Hepatocyte (in vitro differentiated cells): Measurements from ENCODE around the gene PLAC8. TPM values are rescaled to one million over a fixed set of nuclear protein-coding genes. Genes with fewer than 3 reads are reported as not detected.
A peak's percentile ranks its signal among the peaks of the same experiment; 100 is the strongest.
"Not testable (repeated sequence)": the region's sequence is repeated elsewhere in the genome, so short reads cannot be mapped to it uniquely, and the experiment has no call there.

Experiments
- DNase-seq: peaks from one replicate; pipeline ENCODE4 v3.0.0-alpha.2; 2016; ENCODE audit warnings: low spot score
- H2AFZ ChIP-seq: fragments of 200-600 bp; sonication (generic); 2 replicates; pipeline ENCODE4 v1.6.0; 2016; ENCODE audit warnings: antibody characterized with exemption, mild to moderate bottlenecking
- H3K27ac ChIP-seq: fragments of 200-600 bp; sonication (generic); 2 replicates; pipeline ENCODE4 v1.5.1; 2016; ENCODE audit warnings: mild to moderate bottlenecking
- H3K27me3 ChIP-seq: fragments of 200-600 bp; sonication (generic); 2 replicates; pipeline ENCODE4 v1.6.1; 2016
- H3K36me3 ChIP-seq: fragments of 200-600 bp; sonication (generic); replicated peaks from 2 replicates; pipeline ENCODE4 v1.5.1; 2016; ENCODE audit warnings: low read depth; ENCODE audit not compliant: insufficient read depth
- H3K4me1 ChIP-seq: fragments of 200-600 bp; sonication (generic); 2 replicates; pipeline ENCODE4 v1.5.1; 2016; ENCODE audit warnings: mild to moderate bottlenecking, moderate library complexity; ENCODE audit not compliant: insufficient read depth
- H3K4me2 ChIP-seq: fragments of 200-600 bp; sonication (generic); 2 replicates; pipeline ENCODE4 v1.6.0; 2016
- H3K4me3 ChIP-seq: fragments of 200-600 bp; sonication (generic); 2 replicates; pipeline ENCODE4 v1.5.1; 2016; ENCODE audit warnings: mild to moderate bottlenecking
- H3K79me2 ChIP-seq: fragments of 200-600 bp; sonication (generic); 2 replicates; pipeline ENCODE4 v1.6.0; 2017; ENCODE audit warnings: mild to moderate bottlenecking
- H3K9me2 ChIP-seq: fragments of 200-600 bp; sonication (generic); replicated peaks from 2 replicates; pipeline ENCODE4 v1.6.0; 2017; ENCODE audit warnings: mild to moderate bottlenecking; ENCODE audit not compliant: insufficient read depth
- H3K9me3 ChIP-seq: fragments of 200-600 bp; sonication (generic); 2 replicates; pipeline ENCODE4 v1.5.1; 2016; ENCODE audit warnings: low read depth, mild to moderate bottlenecking
- H4K20me1 ChIP-seq: fragments of 200-600 bp; sonication (generic); 2 replicates; pipeline ENCODE4 v1.6.0; 2016; ENCODE audit warnings: mild to moderate bottlenecking; ENCODE audit not compliant: insufficient read depth, poor library complexity, severe bottlenecking
- EZH2 ChIP-seq: fragments of 200-600 bp; sonication (generic); IDR thresholded peaks from 2 replicates; pipeline ENCODE4 v1.6.1; 2016; ENCODE audit warnings: antibody characterized with exemption, mild to moderate bottlenecking, borderline replicate concordance
- EZH2phosphoT487 ChIP-seq: fragments of 200-600 bp; sonication (generic); IDR thresholded peaks from one replicate; pipeline ENCODE4 v1.6.1; 2018; ENCODE audit warnings: antibody characterized with exemption, mild to moderate bottlenecking, low read depth, moderate library complexity; ENCODE audit not compliant: unreplicated experiment, severe bottlenecking
- WGBS: methylation state at CpG from one replicate; pipeline ENCODE4 v1.1.6; 2016; ENCODE audit warnings: low lambda C conversion rate; ENCODE audit errors: missing lambda C conversion rate; 5-methylcytosine and 5-hydroxymethylcytosine counted together
- polyA plus RNA-seq: library from polyadenylated mRNA; unstranded; fragments of >200 nt; fragmentation: Nextera tagmentation; extraction: Ambion mirVana; gene quantifications from 2 replicates; pipeline ENCODE4 v1.2.1, GENCODE V29; 2016
- total RNA-seq: library from RNA; depleted of rRNA; stranded (reverse); fragments of >200 nt; gene quantifications from 2 replicates; pipeline ENCODE4 v1.2.3, GENCODE V29; 2014
- TF ChIP-seq, protein P1 (sequence below): fragments of 200-600 bp; sonication (generic); IDR thresholded peaks from 2 replicates; pipeline ENCODE4 v1.5.1; 2016; ENCODE audit warnings: antibody characterized with exemption, mild to moderate bottlenecking; ENCODE audit not compliant: poor library complexity

Gene PLAC8
- total and polyA plus RNA-seq, 2 experiments from 2014 or later, result 14.2 to 16.6 TPM

GRCh38 chr4:83065266-83065665 is 49.3 kb downstream of the PLAC8 start:
- 91% methylated on average over 1 of the region's 1 CpG for WGBS
- no peak overlapping the region for H3K4me2 ChIP-seq
- no peak overlapping the region for H3K4me3 ChIP-seq
- no peaks in the 10 kb centered on the region for H3K36me3 ChIP-seq
- TF ChIP-seq, protein P1, sequence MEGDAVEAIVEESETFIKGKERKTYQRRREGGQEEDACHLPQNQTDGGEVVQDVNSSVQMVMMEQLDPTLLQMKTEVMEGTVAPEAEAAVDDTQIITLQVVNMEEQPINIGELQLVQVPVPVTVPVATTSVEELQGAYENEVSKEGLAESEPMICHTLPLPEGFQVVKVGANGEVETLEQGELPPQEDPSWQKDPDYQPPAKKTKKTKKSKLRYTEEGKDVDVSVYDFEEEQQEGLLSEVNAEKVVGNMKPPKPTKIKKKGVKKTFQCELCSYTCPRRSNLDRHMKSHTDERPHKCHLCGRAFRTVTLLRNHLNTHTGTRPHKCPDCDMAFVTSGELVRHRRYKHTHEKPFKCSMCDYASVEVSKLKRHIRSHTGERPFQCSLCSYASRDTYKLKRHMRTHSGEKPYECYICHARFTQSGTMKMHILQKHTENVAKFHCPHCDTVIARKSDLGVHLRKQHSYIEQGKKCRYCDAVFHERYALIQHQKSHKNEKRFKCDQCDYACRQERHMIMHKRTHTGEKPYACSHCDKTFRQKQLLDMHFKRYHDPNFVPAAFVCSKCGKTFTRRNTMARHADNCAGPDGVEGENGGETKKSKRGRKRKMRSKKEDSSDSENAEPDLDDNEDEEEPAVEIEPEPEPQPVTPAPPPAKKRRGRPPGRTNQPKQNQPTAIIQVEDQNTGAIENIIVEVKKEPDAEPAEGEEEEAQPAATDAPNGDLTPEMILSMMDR, result no peak
- TF ChIP-seq EZH2phosphoT487, result no peak
- TF ChIP-seq EZH2, result no peak
- H3K79me2 ChIP-seq, result no peaks in the 10 kb centered on the region
- no peaks in the 10 kb centered on the region for H3K27me3 ChIP-seq
- no peaks in the 10 kb centered on the region for H4K20me1 ChIP-seq
- no peak overlapping the region for H3K27ac ChIP-seq
- no peaks in the 10 kb centered on the region for H3K9me2 ChIP-seq
- no peak for DNase-seq
- H2AFZ ChIP-seq, result no peak overlapping the region
- no peaks in the 10 kb centered on the region for H3K4me1 ChIP-seq
- no peaks in the 10 kb centered on the region for H3K9me3 ChIP-seq

DNA sequence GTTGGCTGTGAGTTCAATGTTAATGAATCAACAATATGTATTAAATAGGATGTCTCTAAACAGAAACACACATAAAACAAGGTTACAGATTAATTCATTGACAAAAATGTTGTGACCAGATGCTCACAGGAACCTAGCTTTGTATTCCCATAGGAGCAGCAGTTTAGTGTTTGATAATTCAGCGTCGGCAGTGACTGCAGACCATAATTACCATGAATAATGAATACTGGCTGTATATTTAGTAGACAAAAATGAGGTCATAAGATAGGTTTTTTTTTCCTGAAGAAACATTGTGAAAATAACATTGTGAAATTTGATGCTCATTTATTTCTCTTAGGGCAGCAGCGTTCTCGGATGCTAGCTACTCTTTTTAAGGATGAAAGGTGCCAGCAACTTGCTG is 51.8 kb downstream of the PLAC8 start:
- Histone ChIP-seq H3K36me3 (no peaks in the 10 kb centered on the region), H3K9me3 (no peaks in the 10 kb centered on the region), H3K4me2 (no peak overlapping the region), H3K9me2 (no peaks in the 10 kb centered on the region), H3K27me3 (no peaks in the 10 kb centered on the region), H3K27ac (no peak overlapping the region), H3K4me3 (no peak overlapping the region), H4K20me1 (no peaks in the 10 kb centered on the region), H3K79me2 (no peaks in the 10 kb centered on the region), H3K4me1 (no peaks in the 10 kb centered on the region), H2AFZ (no peak overlapping the region)
- DNase-seq, result no peak
- 96% methylated on average over 4 of the region's 4 CpGs for WGBS
- TF ChIP-seq, protein P1, result no peak
- TF ChIP-seq EZH2 (no peak), EZH2phosphoT487 (no peak)

DNA sequence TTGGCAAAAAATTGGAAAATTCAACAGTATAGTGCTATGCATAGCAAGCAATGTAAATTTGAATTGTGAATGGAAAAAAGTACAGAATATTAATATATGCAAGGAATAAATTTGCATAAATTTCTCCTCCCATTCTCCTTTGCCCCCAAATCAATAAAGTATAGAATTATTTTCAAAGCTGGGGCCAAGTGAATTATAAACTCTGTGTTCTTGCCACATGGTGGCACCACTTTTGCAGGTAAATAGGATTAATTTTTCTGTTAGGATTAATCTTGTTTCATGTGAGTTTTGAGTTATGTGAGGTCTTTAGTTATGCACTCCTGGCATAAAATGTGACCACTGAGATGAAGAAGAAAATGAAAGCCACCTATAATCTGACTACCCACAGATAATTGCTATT is 59.6 kb downstream of the PLAC8 start:
- Histone ChIP-seq H3K9me3 (no peaks in the 10 kb centered on the region), H3K4me2 (no peak overlapping the region), H3K27ac (no peak overlapping the region), H2AFZ (no peak overlapping the region), H3K36me3 (no peaks in the 10 kb centered on the region), H4K20me1 (no peaks in the 10 kb centered on the region), H3K27me3 (no peaks in the 10 kb centered on the region), H3K9me2 (no peaks in the 10 kb centered on the region), H3K4me1 (no peaks in the 10 kb centered on the region), H3K79me2 (no peaks in the 10 kb centered on the region), H3K4me3 (no peak overlapping the region)
- TF ChIP-seq, protein P1, result peak; percentile 55
- TF ChIP-seq EZH2phosphoT487, result no peak
- no peak for DNase-seq

- H3K4me1 ChIP-seq, H3K27ac ChIP-seq, H3K9me3 ChIP-seq, H3K27me3 ChIP-seq, H3K4me2 ChIP-seq, DNase-seq, H2AFZ ChIP-seq, H3K36me3 ChIP-seq, H4K20me1 ChIP-seq, H3K9me2 ChIP-seq, H3K4me3 ChIP-seq: not testable (repeated sequence)
- 98% methylated on average over 8 of the region's 8 CpGs for WGBS
- H3K79me2 ChIP-seq, result peaks cover 20% of the 10 kb centered on the region
Measured at GRCh38 chr4:83048781-83049180, 65.7 kb downstream of the PLAC8 start.
